GM18508 (cell line): ENCODE measurements around the gene CMIP.

ENCODE experiments used
- ATAC-seq: cut with Tn5 transposase; IDR thresholded peaks from one replicate; pipeline ENCODE4 v1.9.1; 2021; ENCODE audit warnings: moderate number of reproducible peaks; ENCODE audit not compliant: insufficient read depth, unreplicated experiment

The CMIP gene

DNA sequence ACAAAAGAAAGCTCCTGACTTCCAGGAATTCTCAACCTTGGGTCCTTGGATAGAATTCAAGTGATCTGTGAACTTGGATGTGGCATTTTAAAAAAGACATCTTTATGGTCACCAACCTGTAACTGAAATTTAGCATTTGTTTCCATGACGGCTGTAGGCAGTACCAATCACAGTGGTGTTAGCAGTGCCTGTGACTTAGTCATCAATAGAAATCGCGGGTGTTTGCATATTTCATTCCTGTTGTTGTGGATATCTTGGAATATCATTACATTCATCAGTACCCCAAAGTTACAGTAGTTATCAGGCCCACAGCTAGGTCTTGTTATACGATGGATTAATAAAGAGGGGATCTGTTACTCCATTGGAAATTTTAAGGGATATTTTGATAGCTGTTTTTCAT lies 81.6 kb downstream of the CMIP start:
- no peak for ATAC-seq

DNA sequence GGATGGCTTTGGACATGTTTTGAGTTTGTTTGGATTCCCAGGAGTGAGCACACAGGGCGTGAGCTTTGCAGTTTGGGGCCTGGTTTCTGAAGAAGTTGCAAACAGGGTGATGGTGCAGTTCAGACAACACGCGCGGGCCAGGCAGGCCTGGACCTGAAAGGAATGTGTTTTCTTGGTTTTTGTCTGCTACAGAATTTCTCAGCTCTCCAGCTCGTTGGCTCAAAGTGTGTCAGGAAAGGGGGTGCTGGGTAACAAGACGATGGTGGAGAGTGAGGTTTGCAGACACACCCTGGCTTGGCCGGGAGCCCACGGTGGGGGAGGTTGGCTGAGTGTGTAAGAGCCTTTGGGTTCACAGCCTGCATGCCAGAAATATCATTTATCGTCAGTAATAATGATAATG lies 82.3 kb downstream of the CMIP start:
- ATAC-seq = no peak

DNA sequence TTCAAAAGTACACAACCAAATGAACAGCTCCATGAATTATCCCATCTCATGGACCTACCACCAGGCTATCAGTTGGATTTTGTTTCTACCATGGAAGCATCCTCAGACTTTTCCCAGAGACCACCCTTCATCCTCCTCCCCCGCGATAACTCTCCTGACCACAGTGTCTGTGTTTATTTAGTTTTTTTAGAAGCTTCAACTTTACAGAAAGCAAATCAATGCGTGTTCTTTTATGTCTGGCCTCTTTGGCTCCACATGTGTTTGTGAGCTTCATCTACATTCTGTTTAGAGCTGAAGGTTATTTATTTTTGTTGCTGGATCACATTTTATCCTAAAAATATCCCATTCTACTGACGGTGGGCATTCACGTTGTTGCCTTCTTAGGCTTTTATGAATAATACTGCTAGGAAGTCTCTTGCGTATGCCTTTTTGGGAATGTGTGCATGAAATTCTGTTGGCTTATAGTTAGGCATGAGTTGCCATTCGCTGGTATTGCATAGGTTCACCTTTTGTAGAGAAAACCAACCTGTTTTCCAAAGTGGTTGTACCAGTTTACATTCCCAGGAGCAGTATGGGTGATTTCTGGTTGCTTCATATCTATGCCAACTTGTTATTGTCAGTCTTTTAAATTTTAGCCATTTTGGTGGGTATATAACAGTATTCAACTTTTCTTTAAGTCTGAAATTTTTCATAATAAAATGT lies 83.0 kb downstream of the CMIP start:
- ATAC-seq = no peak

DNA sequence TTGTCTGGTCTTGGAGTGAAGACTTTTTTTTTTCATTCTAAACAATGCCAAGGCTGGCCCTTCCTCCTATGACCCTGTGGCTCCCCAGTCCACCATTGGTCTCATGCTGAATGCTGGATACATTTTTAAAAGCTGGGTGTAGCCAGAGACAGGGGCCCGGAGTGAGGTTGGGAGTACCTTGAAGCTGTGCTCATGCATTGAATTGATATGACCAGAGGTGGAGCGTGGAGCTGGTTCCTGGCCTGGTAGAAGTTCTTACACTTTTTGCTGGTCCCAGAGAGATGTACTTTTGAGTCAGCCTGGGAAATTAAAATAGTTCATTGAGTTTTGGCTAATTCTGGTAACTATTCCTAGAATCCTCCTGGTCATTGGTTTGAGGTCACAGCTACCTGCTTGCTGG lies 83.6 kb downstream of the CMIP start:
- no peak for ATAC-seq

DNA sequence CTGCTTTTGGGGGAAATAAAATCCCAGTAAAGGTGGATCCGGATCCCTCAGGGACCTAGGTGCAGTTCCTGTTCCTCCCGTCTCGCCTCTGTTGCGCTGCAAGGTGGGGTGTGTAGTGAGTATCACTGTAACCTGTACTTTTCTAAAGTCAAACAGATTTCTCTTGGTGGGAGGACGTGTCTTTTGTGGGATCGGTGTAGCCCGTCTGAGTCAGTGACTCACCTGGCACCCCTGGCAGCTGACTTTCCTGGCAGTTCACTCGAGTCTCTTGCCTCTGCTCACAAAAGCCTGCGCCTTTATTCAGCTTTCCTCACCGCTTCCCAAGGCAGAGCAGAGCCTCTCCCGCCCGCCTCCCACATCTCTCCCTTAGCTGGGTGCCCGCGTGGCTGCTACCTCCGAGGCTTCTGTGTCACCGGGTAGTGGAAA lies 85.7 kb downstream of the CMIP start:
- ATAC-seq = no peak

DNA sequence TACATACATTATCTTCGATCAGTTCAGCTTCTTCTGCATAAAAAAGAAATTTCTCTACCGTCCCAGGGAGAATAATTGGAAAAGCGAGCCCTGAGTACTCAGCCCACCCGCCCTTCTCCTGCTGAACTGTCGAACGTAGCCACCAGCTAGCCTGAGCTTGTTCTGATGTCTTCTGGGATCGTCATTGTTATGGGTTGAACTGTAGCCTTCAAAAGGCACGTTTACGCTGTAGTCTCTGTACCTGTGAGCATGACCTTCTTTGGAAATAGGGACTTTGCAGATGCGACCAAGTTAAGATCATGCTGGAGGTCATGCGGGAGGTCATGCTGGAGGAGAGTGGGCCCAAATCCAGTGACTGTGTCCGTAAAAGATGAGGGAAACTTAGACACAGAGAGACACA lies 86.2 kb downstream of the CMIP start:
- ATAC-seq = no peak

DNA sequence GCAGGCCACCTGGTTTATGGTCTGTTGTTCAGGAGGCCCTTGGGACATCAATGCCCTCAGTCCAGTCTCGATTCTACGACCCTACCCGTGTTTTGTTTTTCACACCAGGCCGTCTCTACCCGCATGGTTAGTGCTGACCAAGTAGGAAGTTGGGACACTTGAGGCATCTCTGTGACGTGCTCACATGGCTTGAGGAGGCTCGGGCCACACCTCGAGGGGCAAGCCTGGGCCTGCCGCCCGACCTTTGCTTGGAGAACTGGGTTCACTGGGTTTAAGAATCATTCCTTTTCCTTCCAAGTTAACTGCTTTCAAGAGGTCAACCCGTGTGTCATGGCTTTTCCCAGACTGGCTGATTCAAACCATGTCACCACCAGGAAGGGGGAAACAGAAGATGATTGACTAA lies 86.8 kb downstream of the CMIP start:
- no peak for ATAC-seq

DNA sequence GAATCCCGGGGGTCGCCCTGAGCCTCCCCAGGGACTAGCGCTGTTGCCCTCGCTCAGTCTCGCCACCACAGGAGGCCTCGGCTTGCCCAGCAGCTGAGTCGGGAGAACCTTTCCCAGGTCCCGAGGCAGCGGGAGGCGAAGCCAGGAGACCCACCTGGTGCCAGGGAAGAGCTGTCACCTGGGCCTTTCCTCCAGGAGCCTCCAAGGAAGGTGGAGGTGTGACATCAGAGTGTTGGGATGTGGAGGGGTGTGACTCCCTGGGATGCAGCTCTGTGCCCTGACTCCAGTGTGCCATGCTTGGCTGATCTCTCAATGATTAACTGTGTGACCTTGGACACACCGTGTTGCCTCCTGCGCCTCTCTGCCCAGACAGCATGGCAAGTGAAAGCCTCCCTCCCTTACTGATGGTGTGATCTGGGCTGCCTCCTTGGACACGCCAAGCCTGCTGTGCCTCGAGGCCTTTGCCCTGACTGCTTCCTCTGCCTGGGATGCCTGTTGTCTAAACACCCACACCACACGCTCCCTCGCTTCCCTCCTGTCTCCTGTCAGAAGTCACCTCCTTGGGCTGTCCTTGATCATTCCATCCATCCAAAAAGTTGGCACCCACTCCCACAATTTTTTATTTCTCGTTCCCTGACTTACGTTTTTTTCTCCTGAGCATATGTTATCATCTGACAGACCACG lies 88.0 kb downstream of the CMIP start:
- no peak for ATAC-seq

DNA sequence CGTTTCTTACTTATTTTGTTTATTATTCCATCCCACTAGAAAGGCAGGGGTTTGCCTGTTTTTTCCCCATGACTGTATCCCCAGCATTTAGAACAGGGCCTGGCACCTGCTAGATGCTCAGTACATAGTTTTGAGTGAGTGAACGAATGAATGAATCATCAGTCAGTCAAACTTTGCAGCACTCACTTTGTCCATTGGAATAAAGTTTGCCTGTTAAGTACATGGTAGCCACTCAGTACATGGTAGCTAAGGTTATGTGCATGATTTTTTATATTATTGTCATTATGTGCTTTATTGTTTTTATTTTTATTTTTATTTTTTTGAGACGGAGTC lies 88.5 kb downstream of the CMIP start:
- ATAC-seq = no peak

DNA sequence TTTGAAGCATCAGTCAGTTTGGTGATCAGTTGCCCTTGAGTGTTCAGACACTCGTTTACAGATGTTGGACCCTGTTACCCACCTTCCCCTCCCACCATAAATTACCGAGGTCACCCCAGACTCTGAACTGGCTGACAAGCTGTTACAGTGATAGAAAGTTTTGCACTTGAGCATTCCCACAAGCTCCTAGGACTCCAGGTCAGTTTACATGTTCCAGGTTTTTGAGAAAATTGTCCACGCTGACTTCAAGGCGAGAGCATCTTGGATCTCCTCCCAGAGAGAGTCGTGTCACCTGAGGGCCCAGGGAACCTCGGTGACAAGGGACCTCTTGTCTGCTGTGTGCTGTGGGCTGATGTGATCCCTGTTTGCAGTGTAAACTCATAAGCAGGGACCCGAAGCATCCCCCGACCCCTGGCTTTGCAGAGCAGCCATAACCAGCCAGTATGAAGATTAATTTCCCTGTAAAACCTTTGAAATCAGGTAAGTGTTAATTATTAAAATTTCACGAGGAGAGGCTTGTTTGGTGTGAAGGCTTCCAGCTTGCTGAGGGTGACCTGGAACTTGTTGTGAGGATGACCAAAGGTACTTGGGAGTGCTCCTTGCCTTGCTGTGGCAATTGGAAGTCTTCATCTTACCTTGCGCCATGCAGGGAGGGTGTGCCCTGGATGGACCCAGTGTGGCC lies 91.2 kb downstream of the CMIP start:
- no peak for ATAC-seq

DNA sequence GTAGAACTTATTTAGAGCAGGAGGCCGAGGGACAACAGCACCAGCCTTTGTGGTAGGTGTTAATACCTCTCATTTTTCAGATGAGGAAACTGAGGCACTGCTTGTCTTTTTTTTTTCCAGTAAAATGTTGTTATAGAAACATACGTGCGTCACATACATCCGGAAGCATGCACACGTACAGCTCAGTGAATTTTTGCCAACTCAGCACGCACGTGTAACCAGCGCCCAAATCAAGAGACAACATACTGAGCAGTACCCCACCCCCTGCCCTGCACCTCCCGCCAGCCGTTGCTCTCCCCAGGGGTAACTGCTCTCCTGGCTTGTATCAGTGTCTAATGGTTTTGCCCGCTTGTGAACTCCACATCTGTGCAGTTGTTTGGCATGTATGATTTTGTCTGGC lies 92.0 kb downstream of the CMIP start:
- no peak for ATAC-seq

DNA sequence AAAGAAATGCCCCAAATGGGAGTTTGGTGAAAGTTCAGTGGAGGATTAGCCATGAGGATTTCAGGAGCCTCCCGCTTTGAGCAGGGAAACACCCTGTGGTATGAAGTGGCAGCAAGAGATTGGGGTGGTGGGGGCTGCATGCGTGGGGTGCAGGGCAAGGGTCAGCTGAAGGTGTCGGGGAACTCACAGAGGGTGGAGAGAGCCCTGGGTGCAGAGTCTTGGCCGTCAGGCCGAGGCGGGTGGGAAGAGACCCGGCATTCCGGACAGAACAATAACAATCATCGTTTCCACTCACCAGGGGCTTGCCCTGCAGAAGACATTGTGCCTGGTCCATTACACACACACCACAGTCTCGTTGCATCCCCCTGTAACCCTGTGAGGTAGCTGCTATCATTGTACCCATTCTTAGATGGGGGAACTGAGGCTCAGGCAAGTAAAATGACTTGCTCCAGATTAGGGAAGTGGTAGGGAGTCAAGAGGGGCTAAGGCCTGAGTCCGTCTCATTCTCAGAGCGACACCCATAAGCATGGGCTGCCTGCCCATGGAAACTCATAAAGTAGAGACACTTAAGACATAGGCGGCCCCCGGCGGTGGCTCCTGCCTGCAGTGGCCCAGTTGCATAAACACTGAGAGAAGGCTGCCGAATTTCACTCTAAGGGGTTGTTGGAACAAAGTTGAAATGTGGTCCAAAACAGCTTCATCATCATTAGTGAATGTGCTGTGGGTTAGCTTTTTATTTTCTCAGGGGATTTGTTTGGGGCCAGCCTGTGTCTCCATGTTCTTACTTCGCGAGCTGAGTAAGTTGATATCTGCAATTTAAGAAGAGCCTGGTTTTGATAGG lies 93.3 kb downstream of the CMIP start:
- no peak for ATAC-seq

DNA sequence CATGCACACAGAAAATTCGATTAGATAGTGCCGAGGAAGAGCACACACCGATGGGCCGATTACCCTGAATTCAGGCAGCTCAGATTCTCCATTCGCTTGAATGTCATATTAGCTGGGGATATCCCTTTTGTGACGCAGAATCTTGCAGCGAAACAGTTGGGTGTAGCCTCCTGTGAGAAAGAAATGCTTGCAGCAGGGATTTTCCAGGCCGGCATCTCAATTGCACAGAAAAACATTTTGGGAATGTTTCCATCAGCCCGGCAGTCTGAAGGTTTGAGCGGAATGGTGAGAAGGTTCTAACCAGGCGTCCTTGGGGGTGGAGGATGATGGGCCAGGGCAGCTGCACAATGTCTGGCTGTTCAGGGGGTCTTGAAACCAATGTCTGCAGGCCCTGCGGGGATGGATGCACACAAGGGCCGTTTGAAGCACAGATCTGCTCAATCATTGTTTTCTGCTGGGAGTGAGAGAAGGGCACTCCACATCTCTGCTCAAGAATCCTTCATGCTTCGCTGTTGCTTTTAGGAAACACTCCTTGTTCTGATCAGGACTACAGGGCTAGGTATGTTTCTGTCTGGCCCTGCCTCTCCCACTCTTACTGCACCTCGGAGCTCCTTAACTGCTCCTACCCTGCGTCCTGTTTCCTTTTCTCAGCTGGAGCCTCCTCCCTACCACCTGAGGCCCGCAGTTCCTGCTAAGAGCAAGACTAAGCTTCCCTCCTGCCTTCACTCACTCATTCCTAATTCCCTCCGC lies 94.6 kb downstream of the CMIP start:
- ATAC-seq = no peak

DNA sequence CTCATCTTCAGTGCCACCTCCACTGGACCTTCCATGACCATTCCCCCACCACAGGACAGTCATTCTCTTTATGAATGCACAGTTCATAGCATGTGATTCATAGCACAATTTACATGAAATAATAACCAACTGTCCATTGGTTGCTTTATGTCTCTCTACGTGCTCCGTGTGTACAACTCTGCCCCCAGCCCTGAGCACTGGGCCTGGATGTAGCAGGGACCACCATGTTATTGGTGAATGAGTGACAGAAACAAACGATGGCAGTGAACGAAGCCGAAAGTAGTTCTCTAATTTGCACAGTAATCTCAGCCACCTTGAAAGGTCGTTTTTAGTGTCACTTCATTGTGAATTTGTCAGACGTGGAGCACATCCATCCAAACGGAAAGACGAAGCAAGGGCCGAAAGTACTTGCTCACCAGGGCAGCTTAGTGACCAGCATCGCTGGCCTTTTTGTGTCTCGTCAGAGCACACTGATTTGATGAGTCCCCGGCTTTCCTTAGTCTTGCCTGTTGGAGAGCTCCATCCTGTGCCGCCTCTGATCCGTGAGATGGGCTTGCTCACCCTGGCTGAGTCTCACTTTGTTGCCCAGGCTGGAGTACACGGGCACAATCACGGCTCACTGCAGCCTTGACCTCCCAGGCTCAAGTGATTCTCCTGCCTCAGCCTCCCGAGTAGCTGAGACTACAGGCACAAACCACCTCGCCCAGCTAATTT lies 95.3 kb downstream of the CMIP start:
- no peak for ATAC-seq

DNA sequence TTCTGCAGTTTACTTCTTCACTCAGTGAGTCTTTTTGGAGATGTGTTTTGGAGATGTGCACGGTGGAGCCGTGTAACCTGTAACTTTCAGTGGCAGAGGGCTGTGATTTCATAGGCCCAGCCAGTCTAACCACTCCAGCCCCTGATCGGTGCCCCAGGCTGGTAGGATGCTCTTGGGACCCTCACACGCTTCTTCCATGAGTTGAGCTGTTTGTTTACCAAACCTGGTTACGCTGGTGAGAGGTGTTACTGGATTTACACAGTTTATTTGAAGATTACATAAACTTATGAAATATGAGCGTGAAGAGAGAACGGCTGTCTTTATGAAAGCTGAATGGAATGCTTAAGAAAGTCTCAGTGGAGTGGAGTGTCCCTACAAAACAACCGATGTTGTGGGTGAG lies 96.7 kb downstream of the CMIP start:
- ATAC-seq = no peak

DNA sequence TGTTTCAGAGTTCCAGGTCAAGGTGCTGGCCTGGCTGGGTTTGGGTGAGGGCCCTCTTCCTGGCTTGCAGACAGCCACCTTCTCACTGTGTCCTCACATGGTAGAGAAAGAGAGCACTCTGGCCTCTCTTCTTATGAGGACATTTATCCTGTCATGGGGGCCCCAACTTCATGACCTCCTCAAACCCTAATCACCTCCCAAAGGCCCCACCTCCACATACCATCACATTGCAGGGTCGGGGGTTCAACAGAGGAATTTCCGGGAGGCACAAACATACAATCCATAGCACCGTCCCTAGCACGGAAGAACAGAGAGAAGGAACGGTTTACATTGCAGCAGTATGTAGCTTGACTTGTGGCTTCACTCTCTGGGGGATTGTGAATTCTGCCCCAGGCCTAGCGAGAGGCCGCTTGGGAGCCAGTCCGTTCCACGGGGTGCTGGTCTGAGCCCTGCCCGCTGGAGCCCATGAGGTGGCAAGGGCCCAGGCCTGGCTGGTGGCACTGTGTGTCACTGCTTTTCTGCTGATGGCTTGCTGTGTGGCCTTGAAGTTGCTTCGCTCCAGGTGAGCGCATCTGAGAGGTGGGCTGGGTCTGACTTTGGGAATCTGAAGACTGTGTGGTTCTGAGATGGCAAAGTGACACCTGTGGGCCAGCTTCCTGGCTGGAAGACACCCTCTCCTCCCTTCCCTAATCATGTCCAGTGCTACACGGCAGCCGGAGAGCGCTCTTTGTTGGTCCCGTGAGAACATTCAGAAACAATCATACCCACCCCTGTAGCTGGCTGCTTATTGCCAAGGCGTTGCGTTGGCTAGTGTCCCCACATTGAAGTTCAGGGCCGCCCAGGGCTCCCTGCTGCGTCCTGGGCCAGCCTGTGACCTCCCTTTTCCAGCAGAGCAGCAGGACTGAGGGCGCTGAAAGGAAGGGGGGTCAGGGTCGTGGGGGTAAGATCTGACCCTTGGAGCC lies 98.3 kb downstream of the CMIP start:
- ATAC-seq = no peak

DNA sequence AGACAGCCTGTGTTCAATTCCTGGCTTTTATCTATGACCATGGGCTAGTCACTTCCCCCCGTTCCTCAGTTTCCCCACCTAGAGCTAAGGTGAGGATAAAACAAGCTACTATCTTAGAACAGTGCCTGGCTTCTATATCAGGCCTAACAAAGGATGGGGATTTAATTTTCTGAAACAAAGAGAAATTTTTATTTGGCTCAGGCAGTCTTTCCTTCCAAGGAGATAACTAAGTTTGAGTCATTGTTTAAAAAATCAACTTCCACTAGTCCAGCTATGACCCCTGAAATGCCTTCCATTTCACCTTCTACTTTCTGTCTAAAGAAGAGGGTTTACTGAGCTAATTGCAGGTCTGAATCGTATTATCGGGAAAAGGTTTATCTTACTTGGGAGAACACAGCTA lies 99.0 kb downstream of the CMIP start:
- ATAC-seq = no peak

DNA sequence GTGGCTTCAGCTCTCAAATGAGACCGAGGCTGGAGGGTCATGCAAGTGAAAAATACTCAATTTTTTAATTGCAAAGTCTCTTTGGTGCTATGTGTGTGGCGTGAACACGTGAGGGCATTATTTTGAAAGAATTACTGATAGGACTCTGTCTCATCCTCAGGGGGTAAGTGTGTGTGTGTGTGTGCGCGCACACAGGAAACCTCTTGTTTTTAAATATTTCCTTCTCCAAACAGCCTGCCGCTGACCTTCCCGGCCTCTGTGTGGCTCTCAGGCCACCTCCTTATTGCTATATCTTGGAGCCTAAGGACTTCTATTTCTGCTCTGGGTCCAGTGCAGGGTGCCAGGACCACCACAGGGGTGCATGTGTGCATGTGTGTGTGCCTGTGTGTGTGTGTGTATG lies 99.7 kb downstream of the CMIP start:
- no peak for ATAC-seq
